ENCODE data around the gene EMC8.
A peak's percentile ranks its signal among the peaks of the same experiment; 100 is the strongest.

Gene EMC8

DNA sequence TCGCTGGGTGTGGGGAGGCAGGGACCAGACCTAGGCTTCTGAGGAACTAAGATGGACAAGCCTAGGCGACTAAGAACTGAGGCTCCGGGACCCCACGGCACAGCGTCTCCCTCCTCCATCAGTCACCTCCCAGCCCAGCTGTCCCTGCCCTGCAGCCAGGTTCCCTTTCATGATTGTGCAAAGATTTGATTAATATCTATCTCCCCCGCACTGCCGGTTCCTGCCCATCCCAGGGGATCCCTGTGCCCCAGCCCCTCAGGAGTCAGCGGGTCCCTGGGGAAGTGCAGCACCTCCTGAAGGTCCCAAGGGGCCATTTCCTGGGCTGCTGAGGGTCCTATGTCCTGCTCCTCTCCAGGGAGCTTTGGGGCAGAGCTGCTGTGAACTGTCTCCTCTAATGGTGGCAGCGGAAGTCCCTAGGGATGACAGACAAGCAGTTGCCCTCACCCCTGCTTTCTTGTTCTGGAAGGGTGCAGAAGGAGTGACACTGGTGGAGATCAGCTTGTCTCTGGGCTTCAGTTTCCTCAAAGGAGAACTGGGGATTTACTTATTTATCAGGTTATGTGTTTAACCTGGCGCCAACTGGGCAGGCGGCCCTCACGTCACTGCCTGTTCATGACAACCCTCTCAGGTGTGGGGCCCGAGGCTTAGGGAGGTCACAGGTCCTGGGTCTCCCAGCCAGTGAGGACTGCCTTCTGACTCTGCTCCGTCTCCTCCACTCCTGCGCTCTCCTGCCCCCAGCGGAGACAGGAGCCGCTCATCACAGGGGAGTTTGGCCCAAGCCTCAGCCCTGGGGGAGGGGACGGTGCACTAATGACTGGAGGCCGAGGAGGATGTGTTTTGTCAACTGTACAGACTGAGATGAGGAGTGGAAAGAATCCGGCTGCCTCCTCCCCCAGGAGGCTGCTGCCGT lies 46.6 kb downstream of the EMC8 start:
- peak; percentile 69 for DNase-seq

DNA sequence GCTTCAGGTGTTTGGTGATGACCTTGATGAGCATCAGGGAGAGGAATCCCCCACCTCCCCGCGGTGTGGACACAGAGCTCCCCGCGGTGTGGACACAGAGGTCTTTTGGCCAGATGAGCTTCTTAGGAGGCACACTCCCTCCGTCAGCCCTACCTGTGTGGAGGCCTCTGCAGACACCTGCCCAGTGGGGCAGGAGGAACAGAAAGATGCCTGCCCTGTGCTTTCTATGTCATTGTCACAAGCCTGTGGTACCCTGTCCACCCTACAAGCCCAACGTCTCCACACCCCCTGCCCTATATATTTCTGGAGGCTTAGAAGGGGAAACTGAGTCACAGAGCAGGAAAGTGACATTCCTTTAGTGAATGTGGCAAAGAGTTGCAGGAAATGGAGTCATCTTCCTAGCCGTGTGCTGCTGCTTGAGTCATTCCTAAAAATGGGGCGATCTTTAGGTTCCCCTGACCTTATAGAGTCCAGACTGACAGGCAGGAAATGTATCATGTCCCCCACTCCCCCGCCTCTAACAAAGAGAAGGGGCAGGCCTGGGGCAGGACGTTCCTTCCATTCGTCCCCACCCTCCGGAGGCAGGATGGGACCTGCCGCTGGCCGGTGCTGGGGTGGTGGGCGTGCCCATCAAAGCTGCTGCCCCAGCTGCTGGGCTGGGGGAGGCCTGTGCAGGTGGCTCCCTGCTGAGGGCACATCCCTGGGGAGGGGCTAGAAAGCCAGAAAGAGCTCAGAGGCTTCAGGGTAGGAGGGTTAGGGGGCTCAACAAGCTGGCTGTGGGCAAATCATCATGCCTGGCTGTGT lies 47.4 kb downstream of the EMC8 start:
- peak; percentile 30 for DNase-seq

DNA sequence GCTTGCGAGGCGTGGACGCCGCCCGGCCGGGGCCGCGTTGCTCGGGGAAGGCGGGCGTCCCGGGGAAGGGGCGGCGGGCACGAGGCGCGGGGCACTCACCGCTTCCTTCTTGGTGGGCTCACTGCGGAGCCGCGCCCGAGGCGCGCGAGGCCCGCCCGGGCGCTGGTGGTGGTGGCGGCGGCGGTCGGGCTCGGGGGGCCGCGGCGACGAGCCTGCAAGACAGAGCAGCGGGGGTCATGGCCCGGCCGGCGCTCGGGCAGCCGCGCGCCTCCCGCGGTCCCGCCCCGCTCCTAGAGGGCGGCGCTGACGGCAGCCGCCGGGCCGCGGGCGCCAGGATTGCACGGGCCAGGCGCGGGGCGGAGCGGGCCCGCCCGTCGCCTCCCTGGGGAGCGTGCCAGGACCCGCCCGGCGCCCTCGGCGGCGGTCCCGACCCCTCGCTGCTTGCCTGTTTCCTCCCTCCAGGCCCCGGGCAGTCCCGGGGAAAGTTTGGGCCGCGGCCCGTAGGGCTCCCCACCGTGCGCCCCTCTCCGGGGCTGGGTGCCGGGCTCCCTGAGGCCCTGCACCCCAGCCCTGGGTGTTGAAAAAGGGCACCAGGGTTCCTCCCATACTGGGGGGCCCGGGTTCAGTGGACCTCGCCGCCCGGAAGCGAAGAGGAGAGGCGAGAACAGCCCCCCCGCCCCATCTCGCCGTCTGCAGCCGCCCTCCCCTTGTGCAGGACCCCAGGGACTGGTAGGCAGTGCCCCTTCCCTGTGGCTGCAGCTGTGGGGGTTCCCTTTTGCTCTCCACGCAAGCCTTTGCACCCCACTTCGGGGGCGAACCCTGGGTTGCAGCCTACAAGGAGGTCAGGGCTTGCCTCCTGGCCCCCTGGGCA lies 48.3 kb downstream of the EMC8 start, which contains the start of gene C16orf74:
Gene C16orf74, minus strand, starts transcription at position 270 of the 871 bp plus-strand sequence. CDS start 15,879 bp downstream, outside the sequence.
- peak; percentile 36 for DNase-seq

DNA sequence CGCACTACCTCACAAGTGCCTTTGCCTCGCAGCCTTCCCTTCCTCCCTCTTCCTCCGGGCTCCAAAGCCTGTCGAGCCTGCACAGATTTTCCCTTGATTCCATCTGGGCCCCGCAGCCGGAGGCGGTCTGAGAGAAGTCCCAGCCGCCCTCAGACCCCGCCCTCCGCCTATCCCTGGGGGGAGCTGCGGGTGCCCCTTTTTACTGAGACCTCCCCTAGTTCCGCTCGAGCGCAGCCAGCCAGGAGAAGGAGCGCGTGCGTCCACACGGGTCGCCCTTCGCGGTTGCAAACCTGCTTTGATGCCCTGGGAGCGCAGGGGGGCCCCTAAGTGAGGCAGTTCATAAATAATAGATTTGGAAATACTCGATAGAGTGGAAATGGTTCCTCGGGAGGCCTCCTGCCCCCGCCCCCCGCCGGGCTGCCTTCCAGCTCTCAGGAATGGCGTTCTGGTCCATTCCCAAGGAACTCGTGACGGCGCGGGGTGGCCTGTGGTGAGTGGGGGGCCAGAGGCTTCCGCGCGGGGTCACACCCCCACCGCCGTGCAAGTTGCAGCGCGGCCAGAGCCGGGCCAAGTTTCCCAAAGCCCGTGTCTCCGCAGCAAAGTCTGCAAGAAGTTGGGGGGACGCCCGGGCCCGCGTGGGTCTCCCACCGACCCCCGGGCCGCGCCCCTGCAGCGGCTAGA lies 49.1 kb downstream of the EMC8 start:
- DNase-seq: peak; percentile 53

DNA sequence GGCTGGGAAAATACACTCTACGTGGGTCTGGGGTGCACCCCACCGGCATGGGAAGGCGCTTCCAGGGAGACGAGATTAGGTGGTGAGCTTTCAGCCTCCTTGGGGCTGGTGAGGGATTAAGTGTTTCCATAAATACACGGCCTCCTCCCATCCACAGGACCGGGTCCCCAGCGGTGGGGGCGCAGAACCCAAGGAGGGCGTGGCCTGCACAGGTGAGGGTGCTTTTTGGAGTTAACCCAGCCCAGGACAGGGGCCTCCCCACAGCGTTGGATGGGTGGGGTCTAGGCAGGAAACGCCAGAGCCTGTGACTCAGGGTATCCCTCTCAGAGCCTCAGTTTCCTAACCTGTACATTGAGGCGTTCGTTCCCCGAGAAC lies 49.6 kb downstream of the EMC8 start:
- no peak for DNase-seq

DNA sequence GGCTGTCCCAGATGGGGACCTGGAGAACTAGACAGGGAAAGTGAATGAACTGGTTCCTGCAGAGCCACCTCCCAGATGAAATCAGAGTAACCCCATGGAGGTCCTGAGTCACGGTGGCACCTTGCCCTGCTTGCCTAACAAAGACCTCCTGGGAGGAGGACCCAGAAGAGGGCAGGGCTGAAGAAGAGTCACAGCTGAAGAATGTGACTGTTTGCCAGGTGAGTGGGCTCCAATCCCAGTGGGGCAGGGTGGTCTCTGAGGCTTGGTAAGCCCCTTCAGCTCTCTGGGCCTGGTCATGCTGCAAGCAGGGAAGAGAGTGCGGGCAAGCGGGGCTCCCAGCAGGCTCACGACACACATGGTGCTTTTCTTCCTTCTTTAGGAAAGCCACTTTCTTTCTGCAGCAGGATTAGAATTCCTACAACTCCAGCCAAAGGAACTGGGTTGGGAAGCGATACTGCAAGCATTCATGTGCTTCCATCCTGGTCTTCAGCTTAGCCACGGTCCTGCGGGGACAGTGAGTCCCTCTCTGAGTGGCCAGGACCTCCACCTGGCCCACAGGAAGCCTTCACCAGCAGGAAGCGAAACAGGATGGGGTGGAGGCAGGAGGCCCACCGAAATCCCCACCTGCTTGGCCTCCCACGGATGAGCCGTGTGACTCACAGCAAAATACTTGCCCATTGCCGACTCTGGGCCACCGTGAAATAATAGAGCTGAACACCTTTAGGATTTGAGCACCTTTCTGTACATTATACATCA lies 52.7 kb downstream of the EMC8 start:
- peak; percentile 49 for DNase-seq

DNA sequence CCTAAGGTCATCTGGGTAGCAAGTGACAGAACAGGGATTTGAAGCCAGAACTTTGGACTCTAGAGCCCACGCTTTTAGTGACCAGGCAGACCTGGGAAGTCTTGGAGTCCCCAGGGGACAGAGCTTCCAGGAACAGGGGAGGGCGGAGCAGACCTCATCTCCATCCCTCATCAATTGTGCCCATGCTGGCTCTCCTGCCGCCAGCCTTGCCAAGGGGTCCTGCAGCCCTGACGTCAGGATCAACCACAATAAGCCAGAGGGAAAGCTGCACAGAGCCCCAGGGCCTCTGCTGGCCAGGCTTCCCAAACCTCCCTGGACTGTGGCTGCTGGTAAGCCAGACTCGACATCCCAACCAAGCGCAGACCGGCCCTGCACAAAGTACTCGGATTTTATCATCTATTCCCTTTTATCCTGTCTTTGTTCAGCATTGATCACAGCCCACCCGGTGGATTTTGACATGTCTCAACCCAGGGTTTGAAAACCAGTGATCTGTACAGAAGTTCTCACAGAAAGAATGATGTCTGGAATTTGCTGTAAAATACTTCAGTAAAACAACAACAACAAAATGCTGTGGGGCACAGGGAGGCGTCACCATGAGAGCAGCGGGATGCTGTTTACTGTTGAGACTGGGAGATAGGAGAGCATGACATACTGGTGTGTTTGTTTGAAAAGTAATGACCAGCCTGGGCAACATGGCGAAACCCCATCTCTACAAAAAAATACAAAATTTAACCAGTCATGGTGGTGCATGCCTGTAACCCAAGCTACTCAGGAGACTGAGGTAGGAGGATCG lies 60.2 kb downstream of the EMC8 start:
- no peak for DNase-seq

DNA sequence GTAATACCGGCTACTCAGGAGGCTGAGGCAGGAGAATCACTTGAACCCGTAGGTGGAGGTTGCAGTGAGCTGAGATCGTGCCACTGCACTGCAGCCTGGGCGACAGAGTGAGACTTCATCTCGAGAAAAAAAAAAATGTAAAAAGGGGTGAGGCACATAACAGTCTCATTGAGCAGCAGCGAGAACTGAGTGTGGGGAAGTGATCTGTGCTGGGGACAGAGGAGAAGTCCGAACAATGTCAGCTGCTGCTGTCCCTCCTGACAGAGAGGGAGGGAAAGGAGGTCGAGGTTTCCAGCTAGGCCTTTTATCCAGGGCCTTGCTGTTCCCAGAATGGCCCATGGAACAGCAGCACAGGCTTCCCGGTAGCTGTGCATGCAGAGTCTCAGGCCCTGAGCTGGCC lies 62.4 kb downstream of the EMC8 start:
- no peak for DNase-seq

DNA sequence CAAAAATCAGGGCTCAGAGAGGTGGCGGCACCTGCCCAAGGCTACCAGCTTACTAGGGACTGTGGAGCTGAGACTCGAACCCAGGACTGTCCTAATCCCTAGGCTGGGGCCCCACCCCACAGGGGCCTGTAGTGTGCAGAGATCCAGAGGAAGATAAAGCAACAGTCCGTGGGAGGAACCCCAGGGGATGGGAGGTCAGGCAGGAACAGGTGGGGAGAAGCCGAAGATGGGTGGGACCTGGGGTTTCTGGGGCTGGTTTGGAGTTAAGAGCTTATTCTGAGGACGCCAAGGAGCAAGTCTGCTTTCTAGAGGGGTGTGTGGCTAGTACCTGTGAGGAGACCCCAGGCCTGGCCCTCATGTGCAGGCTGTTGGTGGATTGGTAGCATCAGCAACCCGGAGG lies 63.4 kb downstream of the EMC8 start:
- DNase-seq: no peak

DNA sequence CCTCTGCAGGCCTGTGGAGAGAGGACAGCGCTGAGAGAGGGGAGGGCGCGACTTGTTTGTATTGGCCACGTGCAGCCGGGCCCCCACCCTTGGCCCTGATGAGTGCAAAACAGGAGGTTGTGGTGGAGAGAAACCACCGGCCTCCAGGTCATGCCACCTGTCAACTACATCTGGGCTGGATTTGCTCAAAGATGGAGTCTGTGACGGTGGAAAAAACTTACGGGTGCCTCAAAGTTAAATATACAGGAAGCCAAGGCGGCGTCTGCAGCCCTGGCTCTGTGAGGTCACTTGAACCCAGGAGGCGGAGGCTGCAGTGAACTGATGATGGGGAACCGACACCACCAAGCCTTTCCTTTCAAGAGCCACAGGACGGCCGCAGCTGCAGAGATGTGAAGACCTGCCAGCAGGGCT lies 64.1 kb downstream of the EMC8 start:
- DNase-seq: no peak

DNA sequence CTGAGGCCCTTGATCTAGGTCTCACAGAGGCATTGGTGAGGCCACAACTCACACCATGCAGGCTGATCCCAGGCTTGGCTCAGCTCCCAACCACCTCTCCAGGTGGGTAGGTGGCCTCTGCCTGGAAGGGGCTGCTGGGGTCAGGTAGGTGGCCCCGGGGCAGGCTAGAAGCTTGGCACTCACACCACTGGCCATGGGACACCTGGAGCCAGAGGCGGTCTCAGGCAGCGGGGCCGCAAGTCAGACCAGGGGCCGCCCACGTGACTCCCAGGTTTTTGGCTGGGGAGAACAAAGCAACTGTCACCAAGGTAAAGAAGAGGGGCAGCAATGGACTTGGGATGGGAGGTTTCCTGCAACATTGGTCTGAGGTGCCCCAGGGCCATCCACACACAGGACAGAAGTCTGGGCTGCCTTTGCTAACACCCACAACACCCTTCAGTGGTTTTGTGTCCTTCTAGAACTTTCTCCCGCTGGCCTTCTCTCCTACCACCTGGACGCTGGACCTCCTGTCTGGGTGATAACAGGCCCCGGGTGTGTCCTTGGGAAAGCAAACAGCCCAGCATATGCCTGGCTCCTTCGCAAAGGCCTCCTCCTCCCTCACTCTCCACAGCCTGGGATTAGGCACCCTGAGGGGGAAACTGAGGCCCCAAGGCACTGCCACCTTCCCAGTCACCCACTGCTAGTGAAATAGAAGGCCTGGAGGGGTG lies 64.9 kb downstream of the EMC8 start:
- DNase-seq: no peak

DNA sequence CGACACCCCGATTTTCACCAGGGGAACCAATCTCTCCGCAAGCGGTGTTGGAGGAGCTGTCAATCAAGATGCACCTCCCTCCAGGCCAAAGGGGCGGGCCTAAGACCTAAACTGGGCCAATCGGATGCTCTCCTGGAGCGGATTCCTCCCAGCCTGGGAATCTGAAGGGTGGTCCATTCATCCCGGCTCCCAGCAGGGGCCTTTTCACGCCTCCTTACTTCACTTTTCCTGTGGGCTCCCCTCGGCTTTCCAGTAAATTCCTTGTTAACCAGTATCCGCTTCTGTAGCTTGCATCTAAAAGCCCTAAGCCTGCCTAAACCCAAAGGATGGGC lies 65.5 kb downstream of the EMC8 start:
- DNase-seq: peak; percentile 61

DNA sequence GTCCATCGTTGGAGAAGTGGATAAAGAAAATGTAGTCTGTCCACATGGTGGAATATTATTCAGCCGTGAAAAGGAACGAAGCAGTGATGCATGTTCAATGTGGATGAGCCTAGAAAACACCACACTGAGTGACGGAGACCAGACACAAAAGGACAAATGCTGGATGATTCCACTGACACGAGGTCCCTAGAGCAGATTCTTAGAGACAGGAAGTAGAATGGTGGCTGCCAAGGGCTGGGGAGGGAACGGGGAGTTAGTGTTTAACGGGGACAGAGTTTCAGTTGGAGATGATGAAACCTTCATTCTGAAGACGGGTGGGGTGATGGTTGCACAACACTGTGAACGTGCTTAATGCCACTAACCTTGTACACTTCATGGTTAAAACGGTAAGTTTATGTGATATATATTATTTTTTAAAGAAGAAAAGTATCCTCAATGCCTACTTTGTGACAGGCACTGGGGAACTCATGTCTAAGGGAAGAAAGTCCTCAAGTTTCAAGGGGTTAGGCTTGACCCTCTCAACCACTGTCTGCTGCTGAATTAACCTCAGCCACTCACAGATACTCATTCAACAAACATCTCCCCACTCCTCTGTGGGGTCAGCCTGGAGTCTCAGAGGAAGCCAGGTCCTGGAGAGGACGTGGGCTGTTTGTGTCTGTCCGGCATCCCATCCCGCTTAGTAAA lies 66.0 kb downstream of the EMC8 start:
- no peak for DNase-seq

DNA sequence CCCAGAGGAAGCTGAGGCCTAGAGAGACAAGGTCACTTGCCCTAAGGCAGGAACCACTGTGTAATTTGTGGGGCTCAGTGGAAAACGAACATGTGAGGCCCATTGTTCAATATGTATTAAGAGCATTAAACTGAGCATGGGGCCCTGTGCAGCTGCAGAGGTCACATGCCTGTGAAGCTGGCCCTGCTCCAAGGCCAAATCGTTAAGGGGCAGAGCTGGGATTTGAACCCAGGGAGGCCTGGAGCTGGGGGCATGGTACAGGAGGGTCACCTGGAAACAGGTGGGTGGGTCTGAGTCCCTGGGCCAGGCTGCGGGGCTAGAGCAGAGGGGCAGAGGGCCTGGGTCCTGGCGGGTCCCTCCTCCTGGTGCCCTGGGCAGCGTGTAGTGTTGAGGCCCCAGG lies 68.2 kb downstream of the EMC8 start:
- no peak for DNase-seq

DNA sequence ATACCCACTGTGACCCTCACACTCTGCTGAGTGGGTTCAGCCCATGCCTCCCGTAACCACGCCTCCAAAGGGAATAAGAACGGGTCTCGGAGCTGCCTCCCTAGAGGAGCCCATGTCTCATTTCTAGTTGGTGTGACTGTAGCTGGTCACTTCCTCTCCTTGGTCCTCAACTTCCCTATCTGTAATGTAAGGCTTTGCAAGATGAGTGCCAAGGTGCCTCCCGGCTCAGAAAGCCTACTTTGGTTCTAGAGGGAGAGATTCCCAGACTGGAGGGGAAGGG lies 69.2 kb downstream of the EMC8 start:
- DNase-seq: no peak

DNA sequence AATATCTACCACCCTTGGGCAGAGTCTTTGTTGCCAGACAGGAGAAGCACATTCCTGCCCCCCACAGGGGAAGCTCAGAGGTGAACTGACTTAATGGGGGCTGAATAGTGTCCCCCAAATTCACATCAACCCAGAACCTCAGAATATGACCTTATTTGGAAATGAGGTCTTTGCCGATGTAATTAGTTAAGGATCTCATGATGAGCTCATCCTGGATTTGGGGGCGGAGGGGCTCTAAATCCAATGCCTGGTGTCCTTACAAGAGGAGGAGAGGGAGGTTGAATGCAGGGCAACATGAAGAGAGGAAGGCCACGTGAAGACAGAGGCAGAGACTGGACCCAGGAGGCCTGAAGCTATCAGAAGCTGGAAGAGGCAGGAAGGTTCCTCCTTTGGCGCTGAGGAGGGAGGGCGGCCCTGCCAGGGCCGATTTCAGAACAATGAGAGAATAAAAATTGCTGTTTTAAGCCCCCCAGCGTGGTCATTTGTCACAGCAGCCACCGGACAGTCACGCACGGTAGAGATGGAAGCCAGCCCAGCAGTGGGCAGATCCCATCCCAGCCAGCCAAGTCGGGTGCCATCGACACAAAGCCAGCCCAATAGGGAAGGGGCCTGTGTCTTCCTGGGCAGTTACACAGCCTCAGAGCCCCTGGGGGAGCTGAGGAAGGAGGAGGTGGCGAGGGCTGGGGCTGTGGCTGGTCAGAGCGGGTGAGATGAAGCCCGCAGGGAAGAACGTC lies 69.7 kb downstream of the EMC8 start:
- peak; percentile 58 for DNase-seq

DNA sequence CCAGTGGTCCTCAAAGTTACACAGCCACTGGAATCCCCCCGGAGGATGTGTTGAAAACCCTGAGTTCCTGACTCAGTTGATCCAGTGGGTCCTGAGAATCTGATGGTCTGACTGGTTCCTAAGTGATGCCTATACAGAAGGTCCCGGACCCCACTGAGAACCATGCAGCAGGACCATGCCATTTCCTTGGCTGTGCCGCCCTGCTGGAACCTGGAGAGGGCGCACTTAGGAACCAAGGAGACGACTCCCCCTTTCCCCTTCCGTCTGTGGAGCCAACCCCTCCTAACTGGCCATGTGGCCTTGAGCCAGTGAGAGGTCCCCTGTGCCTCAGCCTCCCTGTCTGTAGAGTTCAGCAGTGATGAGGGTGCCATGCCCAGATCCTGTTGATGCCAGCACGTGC lies 70.5 kb downstream of the EMC8 start:
- DNase-seq: no peak

Measured in fibroblast of upper back skin (primary cell).